ENCODE results near the gene ROBO1. TPM values are rescaled to one million over a fixed set of nuclear protein-coding genes. Genes with fewer than 3 reads are reported as not detected.

The ROBO1 gene
- total RNA-seq, 1 donor from 2014 or later: 73.8 TPM

- H3K4me1 Mint-ChIP-seq (ENCODE audit: unreplicated experiment): no peaks in the 10 kb centered on the region
- H3K27me3 Mint-ChIP-seq (ENCODE audit: unreplicated experiment): peaks cover 2% of the 10 kb centered on the region
- peaks cover 3% of the 10 kb centered on the region for H3K36me3 Mint-ChIP-seq (ENCODE audit: unreplicated experiment)
- no peak overlapping the region for H3K27ac Mint-ChIP-seq (ENCODE audit: unreplicated experiment)
- TF ChIP-seq CTCF (IDR thresholded peaks at IDR 0.05): peak; percentile 82
- H3K4me3 Mint-ChIP-seq (ENCODE audit: unreplicated experiment): no peak overlapping the region
- peaks cover 4% of the 10 kb centered on the region for H3K9me3 Mint-ChIP-seq (ENCODE audit: unreplicated experiment)
- DNase-seq (ENCODE audit: extremely low spot score, unreplicated experiment): no peak
Measured at GRCh38 chr3:79497447-79498111, 270.2 kb downstream of the ROBO1 start.

- no peak for DNase-seq (ENCODE audit: extremely low spot score, unreplicated experiment)
- peaks cover 2% of the 10 kb centered on the region for H3K27me3 Mint-ChIP-seq (ENCODE audit: unreplicated experiment)
- peaks cover 4% of the 10 kb centered on the region for H3K9me3 Mint-ChIP-seq (ENCODE audit: unreplicated experiment)
- no peak overlapping the region for H3K27ac Mint-ChIP-seq (ENCODE audit: unreplicated experiment)
- no peak overlapping the region for H3K4me3 Mint-ChIP-seq (ENCODE audit: unreplicated experiment)
- no peak for TF ChIP-seq CTCF (IDR thresholded peaks at IDR 0.05)
- peaks cover 3% of the 10 kb centered on the region for H3K36me3 Mint-ChIP-seq (ENCODE audit: unreplicated experiment)
- peaks cover 16% of the 10 kb centered on the region for H3K4me1 Mint-ChIP-seq (ENCODE audit: unreplicated experiment)
Measured at GRCh38 chr3:79491029-79491641, 276.7 kb downstream of the ROBO1 start.

GRCh38 chr3:79490165-79491028 lies 277.4 kb downstream of the ROBO1 start:
- H3K36me3 Mint-ChIP-seq (ENCODE audit: unreplicated experiment): peaks cover 3% of the 10 kb centered on the region
- DNase-seq (ENCODE audit: extremely low spot score, unreplicated experiment): no peak
- H3K27ac Mint-ChIP-seq (ENCODE audit: unreplicated experiment): peak overlapping the region; percentile 19
- peaks cover 4% of the 10 kb centered on the region for H3K9me3 Mint-ChIP-seq (ENCODE audit: unreplicated experiment)
- peaks cover 2% of the 10 kb centered on the region for H3K27me3 Mint-ChIP-seq (ENCODE audit: unreplicated experiment)
- H3K4me3 Mint-ChIP-seq (ENCODE audit: unreplicated experiment): no peak overlapping the region
- peak; percentile 17 for TF ChIP-seq CTCF (IDR thresholded peaks at IDR 0.05)
- peaks cover 16% of the 10 kb centered on the region for H3K4me1 Mint-ChIP-seq (ENCODE audit: unreplicated experiment)

- H3K36me3 Mint-ChIP-seq (ENCODE audit: unreplicated experiment): no peaks in the 10 kb centered on the region
- H3K4me1 Mint-ChIP-seq (ENCODE audit: unreplicated experiment): peaks cover 17% of the 10 kb centered on the region
- no peak for TF ChIP-seq CTCF (IDR thresholded peaks at IDR 0.05)
- no peak overlapping the region for H3K4me3 Mint-ChIP-seq (ENCODE audit: unreplicated experiment)
- H3K27me3 Mint-ChIP-seq (ENCODE audit: unreplicated experiment): no peaks in the 10 kb centered on the region
- H3K27ac Mint-ChIP-seq (ENCODE audit: unreplicated experiment): no peak overlapping the region
- H3K9me3 Mint-ChIP-seq (ENCODE audit: unreplicated experiment): no peaks in the 10 kb centered on the region
- no peak for DNase-seq (ENCODE audit: extremely low spot score, unreplicated experiment)
Measured at GRCh38 chr3:79488407-79488806, 279.4 kb downstream of the ROBO1 start.

- H3K4me3 Mint-ChIP-seq (ENCODE audit: unreplicated experiment): no peak overlapping the region
- peaks cover 2% of the 10 kb centered on the region for H3K4me1 Mint-ChIP-seq (ENCODE audit: unreplicated experiment)
- no peak for TF ChIP-seq CTCF (IDR thresholded peaks at IDR 0.05)
- no peaks in the 10 kb centered on the region for H3K36me3 Mint-ChIP-seq (ENCODE audit: unreplicated experiment)
- H3K27me3 Mint-ChIP-seq (ENCODE audit: unreplicated experiment): no peaks in the 10 kb centered on the region
- H3K27ac Mint-ChIP-seq (ENCODE audit: unreplicated experiment): no peak overlapping the region
- no peak for DNase-seq (ENCODE audit: extremely low spot score, unreplicated experiment)
- no peaks in the 10 kb centered on the region for H3K9me3 Mint-ChIP-seq (ENCODE audit: unreplicated experiment)
Measured at GRCh38 chr3:79480746-79481145, 287.1 kb downstream of the ROBO1 start.

All from osteocyte (in vitro differentiated cells).